HepG2 (cell line): ENCODE data around the gene PRKAR2A. TPM values are rescaled to one million over a fixed set of nuclear protein-coding genes. Genes with fewer than 3 reads are reported as not detected.

Experiments
- ATAC-seq: fragments of 200-7000 bp; cut with Tn5 transposase; 3 replicates; pipeline ENCODE4 v1.9.1; 2020; ENCODE audit warnings: mild to moderate bottlenecking, moderate library complexity
- BruUV-seq: library from RNA; stranded (reverse); fragments of 400-500 nt; replicated peaks from 2 replicates; lab custom pipeline; 2021; lab: Mats Ljungman, UMichigan
- CTCF ChIA-PET: fragments of 300-600 bp; formaldehyde crosslinking; extraction: SDS; loops from one replicate; lab custom pipeline; 2021; ENCODE audit warnings: low total read pairs, inconsistent platforms, low intra/inter-chr PET ratio; lab: Yijun Ruan, JAX
- POLR2A ChIA-PET: fragments of 350-600 bp; sonication (Branson Sonifier 250); formaldehyde crosslinking; loops from one replicate; lab custom pipeline; 2020; ENCODE audit warnings: antibody characterized with exemption, inconsistent platforms; lab: Yijun Ruan, JAX
- DNase-seq: peaks from one replicate; pipeline ENCODE4 v3.0.0-alpha.2; 2015; ENCODE audit warnings: low spot score
- FAIRE-seq: peaks from 3 replicates; lab custom pipeline; 2011; peaks lifted over from hg19 to GRCh38; lab: Jason Lieb, UNC
- H2AFZ ChIP-seq: one replicate; pipeline ENCODE4 v1.6.1; 2011; ENCODE audit warnings: low read length, inconsistent platforms
- H3K27ac ChIP-seq: fragments of 300-600 bp; 3 replicates; pipeline ENCODE4 v1.8.0; 2011; ENCODE audit warnings: mixed run types, mild to moderate bottlenecking, mixed read lengths, low read length, inconsistent platforms; ENCODE audit not compliant: insufficient read depth; ENCODE audit errors: extremely low read length
- H3K27me3 ChIP-seq, 2 experiments: fragments of 200-600 bp in 1 of 2; 2 replicates in 1 of 2; 3 replicates in 1 of 2; pipeline versions ENCODE4 v1.6.0 to v1.8.0; 2011; ENCODE audit warnings: low read length in 2 of 2, mild to moderate bottlenecking in 2 of 2, moderate library complexity in 2 of 2, inconsistent platforms in 1 of 2; ENCODE audit not compliant: insufficient read depth in 2 of 2, control insufficient read depth in 1 of 2
- H3K36me3 ChIP-seq, 2 experiments: fragments of 200-600 bp in 1 of 2; replicated peaks in 1 of 2; 2 replicates in 1 of 2; 3 replicates in 1 of 2; pipeline versions ENCODE4 v1.5.1 to v1.8.0; 2011; ENCODE audit warnings: low read length in 2 of 2, inconsistent platforms in 1 of 2; ENCODE audit not compliant: insufficient read depth in 2 of 2, control insufficient read depth in 1 of 2
- H3K4me1 ChIP-seq: 2 replicates; pipeline ENCODE4 v1.5.1; 2012; ENCODE audit warnings: low read length, inconsistent platforms; ENCODE audit not compliant: insufficient read depth
- H3K4me2 ChIP-seq: 2 replicates; pipeline ENCODE4 v1.6.0; 2011; ENCODE audit warnings: low read depth, low read length, inconsistent platforms
- H3K4me3 ChIP-seq, 3 experiments: fragments of 200-600 bp in 1 of 3; sonication (generic), shearing (Covaris generic) in 1 of 3; replicated peaks in 1 of 3; 2 replicates each; pipeline ENCODE4 v1.5.1; 2011 to 2016; ENCODE audit warnings: low read length in 3 of 3, inconsistent platforms in 2 of 3, low read depth in 2 of 3, mild to moderate bottlenecking in 2 of 3, control low read depth in 1 of 3, mixed read lengths in 1 of 3; ENCODE audit not compliant: insufficient read depth in 1 of 3
- H3K79me2 ChIP-seq: one replicate; pipeline ENCODE4 v1.6.1; 2011; ENCODE audit warnings: low read length, inconsistent platforms; ENCODE audit not compliant: insufficient read depth
- H3K9ac ChIP-seq: 2 replicates; pipeline ENCODE4 v1.6.0; 2011; ENCODE audit warnings: mild to moderate bottlenecking, low read depth, low read length, inconsistent platforms; ENCODE audit not compliant: insufficient read depth
- H3K9me3 ChIP-seq: 2 replicates; pipeline ENCODE4 v1.5.1; 2012; ENCODE audit warnings: mild to moderate bottlenecking, low read length
- H4K20me1 ChIP-seq: 2 replicates; pipeline ENCODE4 v1.6.0; 2011; ENCODE audit warnings: inconsistent platforms, mild to moderate bottlenecking, low read length, moderate library complexity; ENCODE audit not compliant: insufficient read depth
- CREB3 ChIP-seq: sonication (generic); formaldehyde crosslinking; IDR thresholded peaks from 2 replicates; pipeline ENCODE4 v1.5.0; 2020; ENCODE audit warnings: missing genetic modification reagents
- RCOR2 ChIP-seq: IDR thresholded peaks from 2 replicates; pipeline ENCODE4 v1.6.1; 2016; ENCODE audit warnings: missing biosample characterization, missing genetic modification reagents
- RFX1 ChIP-seq: fragments of 450-650 bp; IDR thresholded peaks from 2 replicates; pipeline ENCODE4 v1.6.1; 2017
- ZNF33A ChIP-seq: sonication (generic); formaldehyde crosslinking; IDR thresholded peaks from 2 replicates; pipeline ENCODE4 v1.5.1; 2020; ENCODE audit warnings: missing genetic modification reagents, mild to moderate bottlenecking, moderate library complexity, borderline replicate concordance
- ZNF691 ChIP-seq: sonication (generic); formaldehyde crosslinking; IDR thresholded peaks from 2 replicates; pipeline ENCODE4 v1.4.0; 2020; ENCODE audit warnings: missing genetic modification reagents, low read depth, mild to moderate bottlenecking, borderline replicate concordance
- WGBS: methylation state at CpG from one replicate; pipeline ENCODE4 v1.1.6; 2017; ENCODE audit warnings: low lambda C conversion rate; 5-methylcytosine and 5-hydroxymethylcytosine counted together
- in situ Hi-C: cut with HindIII; loops from 2 replicates; pipeline ENCODE4 v1.10.0; 2017; ENCODE audit warnings: low pct_unique_long_range_greater_than_20kb; ENCODE audit not compliant: extremely low pct_ligation_motif_present
- intact Hi-C: fragments of 100-400 bp; cut with micrococcal nuclease; formaldehyde crosslinking; loops from one replicate; pipeline ENCODE4 v1.10.0; 2022; ENCODE audit not compliant: unreplicated experiment
- polyA plus RNA-seq, 8 experiments: library from polyadenylated mRNA; depleted of rRNA in 3 of 8; stranded (reverse) in 7 of 8; unstranded in 1 of 8; fragments of >200 nt; fragmentation: Illumina TruSeq in 4 of 8; extraction: Trizol in 4 of 8; gene quantifications; 2 replicates each; pipeline versions ENCODE4 v1.2.1 to v1.2.3, GENCODE V29; 2011 to 2016; ENCODE audit warnings: low read depth in 4 of 8, missing spikeins in 1 of 8, mixed read lengths in 1 of 8; ENCODE audit not compliant: insufficient read depth in 1 of 8
- total RNA-seq, 5 experiments: library from RNA; depleted of rRNA; stranded (reverse); fragments of >200 nt; fragmentation: Illumina TruSeq; extraction: Trizol; gene quantifications; 2 replicates each; pipeline ENCODE4 v1.2.3, GENCODE V29; 2016; ENCODE audit warnings: low read depth in 1 of 5

Gene PRKAR2A
- total and polyA plus RNA-seq, 2 of the 13 experiments (the other 11 are each of a cell fraction or from before 2014, with no cell fraction given): 11.8 to 29.2 TPM

- FAIRE-seq (no peak), ATAC-seq (no peak), DNase-seq (no peak)
- WGBS: 30% methylated on average over 2 of the region's 3 CpGs
- no peaks in the 10 kb centered on the region for H3K27me3 ChIP-seq
- peaks cover 4% of the 10 kb centered on the region for H3K79me2 ChIP-seq
- intact Hi-C loops (no loop called here), in situ Hi-C loops (no loop called here)
- H3K4me2 ChIP-seq: no peak overlapping the region
- H2AFZ ChIP-seq: no peak overlapping the region
- H3K4me1 ChIP-seq: peaks cover 21% of the 10 kb centered on the region
- ChIA-PET CTCF (no interaction called here), POLR2A (no interaction called here)
- no TSS peak for BruUV-seq
- H3K27ac ChIP-seq: no peak overlapping the region
- H3K9ac ChIP-seq: no peak overlapping the region
- TF ChIP-seq RFX1 (peak; percentile 46), ZNF33A (CRISPR knock-in tag) (no peak)
- H3K36me3 ChIP-seq: no peaks in the 10 kb centered on the region
- H4K20me1 ChIP-seq: no peaks in the 10 kb centered on the region
- H3K9me3 ChIP-seq: no peaks in the 10 kb centered on the region
- no peak overlapping the region for H3K4me3 ChIP-seq
Observed at GRCh38 chr3:48851407-48851806, 3.7 kb upstream of the PRKAR2A start.

- no peaks in the 10 kb centered on the region for H4K20me1 ChIP-seq
- in situ Hi-C loops: no loop called here
- FAIRE-seq (no peak), ATAC-seq (no peak), DNase-seq (no peak)
- H3K79me2 ChIP-seq: peaks cover 16% of the 10 kb centered on the region
- BruUV-seq: no TSS peak
- peak overlapping the region in 1 of 3 experiments; percentile 89; a peak in 2 of 6 replicates for H3K4me3 ChIP-seq
- ChIA-PET POLR2A (no interaction called here), CTCF (no interaction called here)
- H3K9me3 ChIP-seq: no peaks in the 10 kb centered on the region
- H2AFZ ChIP-seq: no peak overlapping the region
- H3K36me3 ChIP-seq: no peaks in the 10 kb centered on the region
- H3K27ac ChIP-seq: no peak overlapping the region
- WGBS: 96% methylated on average over 7 of the region's 8 CpGs
- H3K9ac ChIP-seq: peak overlapping the region; percentile 81; the same call in 1 of the 2 replicates
- H3K4me2 ChIP-seq: peak overlapping the region; percentile 86; the same call in 1 of the 2 replicates
- H3K27me3 ChIP-seq: no peaks in the 10 kb centered on the region
- peaks cover 26% of the 10 kb centered on the region for H3K4me1 ChIP-seq
- intact Hi-C loops: loop anchor here (5.0 to 10.0 kb wide), 2 partner anchors 54 to 68 kb away; partner anchors contain the start of gene ARIH2
- no peak for TF ChIP-seq CREB3 (CRISPR knock-in tag)
- TF ChIP-seq RCOR2 (CRISPR knock-in tag): no peak
- no peak for TF ChIP-seq ZNF691 (CRISPR knock-in tag)
Observed at GRCh38 chr3:48848816-48849515, 1.3 kb upstream of the PRKAR2A start.
